ENCODE measurements around the gene ABTB1.
A peak's percentile ranks its signal among the peaks of the same experiment; 100 is the strongest.

Gene ABTB1

GRCh38 chr3:127726894-127727293 is 54.1 kb downstream of the ABTB1 start:
- no peak for DNase-seq (ENCODE audit: low spot score)
- no peaks in the 10 kb centered on the region for H3K36me3 ChIP-seq (ENCODE audit: low read depth)
- no peak for TF ChIP-seq CTCF (IDR thresholded peaks at IDR 0.05; ENCODE audit: poor library complexity, severe bottlenecking)
- no peaks in the 10 kb centered on the region for H3K4me1 ChIP-seq (ENCODE audit: insufficient read depth, poor library complexity, severe bottlenecking)
- ATAC-seq (ENCODE audit: low read depth), result no peak
- H3K27me3 ChIP-seq (ENCODE audit: insufficient read depth, poor library complexity, severe bottlenecking), result no peaks in the 10 kb centered on the region
- no peaks in the 10 kb centered on the region for H3K9me3 ChIP-seq (ENCODE audit: severe bottlenecking)
- no peak overlapping the region for H3K27ac ChIP-seq (ENCODE audit: poor library complexity, severe bottlenecking)
- no peak overlapping the region for H3K4me3 ChIP-seq (ENCODE audit: severe bottlenecking)

GRCh38 chr3:127728417-127729015 is 55.8 kb downstream of the ABTB1 start:
- H3K36me3 ChIP-seq (ENCODE audit: low read depth), result no peaks in the 10 kb centered on the region
- TF ChIP-seq CTCF (IDR thresholded peaks at IDR 0.05; ENCODE audit: poor library complexity, severe bottlenecking), result no peak
- H3K4me3 ChIP-seq (ENCODE audit: severe bottlenecking), result no peak overlapping the region
- H3K4me1 ChIP-seq (ENCODE audit: insufficient read depth, poor library complexity, severe bottlenecking), result no peaks in the 10 kb centered on the region
- peak; percentile 4 for DNase-seq (ENCODE audit: low spot score)
- H3K27ac ChIP-seq (ENCODE audit: poor library complexity, severe bottlenecking), result no peak overlapping the region
- ATAC-seq (ENCODE audit: low read depth), result no peak
- H3K9me3 ChIP-seq (ENCODE audit: severe bottlenecking), result no peaks in the 10 kb centered on the region
- H3K27me3 ChIP-seq (ENCODE audit: insufficient read depth, poor library complexity, severe bottlenecking), result no peaks in the 10 kb centered on the region

GRCh38 chr3:127729556-127730056 is 56.9 kb downstream of the ABTB1 start:
- no peaks in the 10 kb centered on the region for H3K36me3 ChIP-seq (ENCODE audit: low read depth)
- peaks cover 4% of the 10 kb centered on the region for H3K4me1 ChIP-seq (ENCODE audit: insufficient read depth, poor library complexity, severe bottlenecking)
- DNase-seq (ENCODE audit: low spot score) (no peak), ATAC-seq (ENCODE audit: low read depth) (no peak)
- H3K9me3 ChIP-seq (ENCODE audit: severe bottlenecking), result no peaks in the 10 kb centered on the region
- no peaks in the 10 kb centered on the region for H3K27me3 ChIP-seq (ENCODE audit: insufficient read depth, poor library complexity, severe bottlenecking)
- no peak for TF ChIP-seq CTCF (IDR thresholded peaks at IDR 0.05; ENCODE audit: poor library complexity, severe bottlenecking)
- H3K4me3 ChIP-seq (ENCODE audit: severe bottlenecking), result no peak overlapping the region
- no peak overlapping the region for H3K27ac ChIP-seq (ENCODE audit: poor library complexity, severe bottlenecking)

- TF ChIP-seq CTCF (IDR thresholded peaks at IDR 0.05; ENCODE audit: poor library complexity, severe bottlenecking), result no peak
- ATAC-seq (ENCODE audit: low read depth) (no peak), DNase-seq (ENCODE audit: low spot score) (no peak)
- H3K36me3 ChIP-seq (ENCODE audit: low read depth), result no peaks in the 10 kb centered on the region
- H3K27ac ChIP-seq (ENCODE audit: poor library complexity, severe bottlenecking), result no peak overlapping the region
- H3K9me3 ChIP-seq (ENCODE audit: severe bottlenecking), result no peaks in the 10 kb centered on the region
- H3K27me3 ChIP-seq (ENCODE audit: insufficient read depth, poor library complexity, severe bottlenecking), result no peaks in the 10 kb centered on the region
- H3K4me1 ChIP-seq (ENCODE audit: insufficient read depth, poor library complexity, severe bottlenecking), result peaks cover 10% of the 10 kb centered on the region
- no peak overlapping the region for H3K4me3 ChIP-seq (ENCODE audit: severe bottlenecking)
These were observed 57.4 kb downstream of the ABTB1 start for GRCh38 chr3:127730171-127730570.
